ENCODE measurements around the gene RPS27. TPM values are rescaled to one million over a fixed set of nuclear protein-coding genes. Genes with fewer than 3 reads are reported as not detected.

The RPS27 gene
- total and polyA plus RNA-seq, 2 of the 13 experiments (the other 11 are each of a cell fraction or from before 2014, with no cell fraction given), result 3,737 to 9,964 TPM

DNA sequence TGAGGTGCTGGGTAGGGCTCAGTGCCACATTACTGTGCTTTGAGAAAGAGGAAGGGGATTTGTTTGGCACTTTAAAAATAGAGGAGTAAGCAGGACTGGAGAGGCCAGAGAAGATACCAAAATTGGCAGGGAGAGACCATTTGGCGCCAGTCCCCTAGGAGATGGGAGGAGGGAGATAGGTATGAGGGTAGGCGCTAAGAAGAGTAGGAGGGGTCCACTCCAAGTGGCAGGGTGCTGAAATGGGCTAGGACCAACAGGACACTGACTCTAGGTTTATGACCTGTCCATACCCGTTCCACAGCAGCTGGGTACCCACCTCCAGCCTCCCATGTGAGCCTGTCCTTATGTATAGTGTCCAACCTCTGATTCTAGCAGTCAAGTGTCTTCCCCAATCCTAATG is 31.1 kb upstream of the RPS27 start:
- H3K4me2 ChIP-seq (ENCODE audit: low read depth, low read length), result peak overlapping the region; percentile 80
- TF ChIP-seq RBFOX2 (IDR thresholded peaks at IDR 0.05; ENCODE audit: low read depth, low read length) (0 out of 2 replicates have a peak, but pooled peaks have one; percentile 34), ZNF251 (CRISPR knock-in tag; IDR thresholded peaks at IDR 0.05) (no peak)
- TF ChIP-seq, protein P1, sequence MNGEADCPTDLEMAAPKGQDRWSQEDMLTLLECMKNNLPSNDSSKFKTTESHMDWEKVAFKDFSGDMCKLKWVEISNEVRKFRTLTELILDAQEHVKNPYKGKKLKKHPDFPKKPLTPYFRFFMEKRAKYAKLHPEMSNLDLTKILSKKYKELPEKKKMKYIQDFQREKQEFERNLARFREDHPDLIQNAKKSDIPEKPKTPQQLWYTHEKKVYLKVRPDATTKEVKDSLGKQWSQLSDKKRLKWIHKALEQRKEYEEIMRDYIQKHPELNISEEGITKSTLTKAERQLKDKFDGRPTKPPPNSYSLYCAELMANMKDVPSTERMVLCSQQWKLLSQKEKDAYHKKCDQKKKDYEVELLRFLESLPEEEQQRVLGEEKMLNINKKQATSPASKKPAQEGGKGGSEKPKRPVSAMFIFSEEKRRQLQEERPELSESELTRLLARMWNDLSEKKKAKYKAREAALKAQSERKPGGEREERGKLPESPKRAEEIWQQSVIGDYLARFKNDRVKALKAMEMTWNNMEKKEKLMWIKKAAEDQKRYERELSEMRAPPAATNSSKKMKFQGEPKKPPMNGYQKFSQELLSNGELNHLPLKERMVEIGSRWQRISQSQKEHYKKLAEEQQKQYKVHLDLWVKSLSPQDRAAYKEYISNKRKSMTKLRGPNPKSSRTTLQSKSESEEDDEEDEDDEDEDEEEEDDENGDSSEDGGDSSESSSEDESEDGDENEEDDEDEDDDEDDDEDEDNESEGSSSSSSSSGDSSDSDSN (CRISPR knock-in tag; IDR thresholded peaks at IDR 0.05), result no peak
- TF ChIP-seq, protein P2, sequence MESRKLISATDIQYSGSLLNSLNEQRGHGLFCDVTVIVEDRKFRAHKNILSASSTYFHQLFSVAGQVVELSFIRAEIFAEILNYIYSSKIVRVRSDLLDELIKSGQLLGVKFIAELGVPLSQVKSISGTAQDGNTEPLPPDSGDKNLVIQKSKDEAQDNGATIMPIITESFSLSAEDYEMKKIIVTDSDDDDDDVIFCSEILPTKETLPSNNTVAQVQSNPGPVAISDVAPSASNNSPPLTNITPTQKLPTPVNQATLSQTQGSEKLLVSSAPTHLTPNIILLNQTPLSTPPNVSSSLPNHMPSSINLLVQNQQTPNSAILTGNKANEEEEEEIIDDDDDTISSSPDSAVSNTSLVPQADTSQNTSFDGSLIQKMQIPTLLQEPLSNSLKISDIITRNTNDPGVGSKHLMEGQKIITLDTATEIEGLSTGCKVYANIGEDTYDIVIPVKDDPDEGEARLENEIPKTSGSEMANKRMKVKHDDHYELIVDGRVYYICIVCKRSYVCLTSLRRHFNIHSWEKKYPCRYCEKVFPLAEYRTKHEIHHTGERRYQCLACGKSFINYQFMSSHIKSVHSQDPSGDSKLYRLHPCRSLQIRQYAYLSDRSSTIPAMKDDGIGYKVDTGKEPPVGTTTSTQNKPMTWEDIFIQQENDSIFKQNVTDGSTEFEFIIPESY (CRISPR knock-in tag; IDR thresholded peaks at IDR 0.05), result peak; percentile 39; the same call in 1 of the 2 replicates

More for the DNA sequence above, 31.1 kb upstream of the RPS27 start:
- BruUV-seq (replicated peaks), result no TSS peak
- Histone ChIP-seq H4K20me1 (ENCODE audit: insufficient read depth, low read length) (peaks cover 7% of the 10 kb centered on the region; the same call in 1 of the 2 replicates), H2AFZ (ENCODE audit: low read length) (no peak overlapping the region), H3K27me3 (ENCODE audit: control insufficient read depth in 1 of 2, insufficient read depth in 2 of 2, low read length in 2 of 2) (peaks cover 0 to 7% of the 10 kb centered on the region in 2 experiments; a peak in 1 of 5 replicates), H3K79me2 (ENCODE audit: insufficient read depth, low read length) (peaks cover 60% of the 10 kb centered on the region), H3K36me3 (replicated peaks in 1 of 2; ENCODE audit: control insufficient read depth in 1 of 2, insufficient read depth in 2 of 2, low read length in 2 of 2) (peaks cover 0 to 16% of the 10 kb centered on the region in 2 experiments; a peak in 2 of 5 replicates), H3K4me3 (replicated peaks in 1 of 3; ENCODE audit: insufficient read depth in 1 of 3, low read depth in 2 of 3, low read length in 3 of 3) (no peak overlapping the region), H3K4me1 (ENCODE audit: insufficient read depth, low read length) (peaks cover 58% of the 10 kb centered on the region), H3K9ac (ENCODE audit: insufficient read depth, low read depth, low read length) (no peak overlapping the region), H3K27ac (ENCODE audit: extremely low read length, insufficient read depth, low read length) (no peak overlapping the region), H3K9me3 (ENCODE audit: low read length) (no peaks in the 10 kb centered on the region)
- ChIA-PET CTCF (ENCODE audit: low intra/inter-chr PET ratio, low total read pairs) (no interaction called here), POLR2A (interaction anchor here (1.4 to 7.0 kb wide), 4 partner anchors 8 to 36 kb away, joined by 4 to 89 read pairs (median 12); partner anchors contain the start of genes CREB3L4, DENND4B and GATAD2B)
- DNase-seq (ENCODE audit: low spot score) (no peak), FAIRE-seq (no peak), ATAC-seq (no peak)
- in situ Hi-C loops (cut with HindIII; ENCODE audit: extremely low pct_ligation_motif_present, low pct_unique_long_range_greater_than_20kb) (no loop called here), intact Hi-C loops (cut with micrococcal nuclease; ENCODE audit: unreplicated experiment) (loop anchor here (5.0 kb wide), 1 partner anchor 37 kb away; the partner anchor contains the start of gene GATAD2B)
- WGBS (ENCODE audit: low lambda C conversion rate), result 87% methylated on average over 2 of the region's 3 CpGs
